CD4-positive, alpha-beta T cell treated with Interleukin-6 for 4 hours (primary cell): ENCODE results near the gene FAM174B.

Experiments
- DNase-seq: peaks from one replicate; pipeline ENCODE4 v3.0.0-alpha.2; 2020; ENCODE audit warnings: mixed read lengths

The FAM174B gene

GRCh38 chr15:92655178-92655995 lies at the start of gene FAM174B:
FAM174B (minus strand) TSS chr15:92655775.
- DNase-seq, result peak; percentile 54

- no peak for DNase-seq
Observed at GRCh38 chr15:92696096-92696495, 40.5 kb upstream of the FAM174B start.

GRCh38 chr15:92693691-92694331 lies 38.2 kb upstream of the FAM174B start:
- DNase-seq, result no peak

- DNase-seq, result no peak
Observed at GRCh38 chr15:92690395-92690794, 34.8 kb upstream of the FAM174B start.

GRCh38 chr15:92687746-92688145 lies 32.2 kb upstream of the FAM174B start:
- DNase-seq, result no peak

- no peak for DNase-seq
Observed at GRCh38 chr15:92687195-92687602, 31.6 kb upstream of the FAM174B start.

GRCh38 chr15:92683511-92683834 lies 27.9 kb upstream of the FAM174B start:
- DNase-seq, result no peak

GRCh38 chr15:92682741-92683510 lies 27.4 kb upstream of the FAM174B start:
- no peak for DNase-seq

- no peak for DNase-seq
Observed at GRCh38 chr15:92681141-92681631, 25.6 kb upstream of the FAM174B start.

- DNase-seq, result no peak
Observed at GRCh38 chr15:92677999-92678398, 22.4 kb upstream of the FAM174B start.

GRCh38 chr15:92676561-92676960 lies 21.0 kb upstream of the FAM174B start:
- no peak for DNase-seq

GRCh38 chr15:92675485-92675884 lies 19.9 kb upstream of the FAM174B start:
- DNase-seq, result no peak

GRCh38 chr15:92674347-92674746 lies 18.8 kb upstream of the FAM174B start:
- DNase-seq, result no peak

- DNase-seq, result no peak
Observed at GRCh38 chr15:92672102-92672501, 16.5 kb upstream of the FAM174B start.

GRCh38 chr15:92671406-92671805 lies 15.8 kb upstream of the FAM174B start:
- DNase-seq, result no peak

- no peak for DNase-seq
Observed at GRCh38 chr15:92670621-92671020, 15.0 kb upstream of the FAM174B start.

GRCh38 chr15:92669432-92669831 lies 13.9 kb upstream of the FAM174B start:
- no peak for DNase-seq

GRCh38 chr15:92668620-92669019 lies 13.0 kb upstream of the FAM174B start:
- DNase-seq, result no peak

GRCh38 chr15:92667970-92668485 lies 12.5 kb upstream of the FAM174B start:
- no peak for DNase-seq

GRCh38 chr15:92667287-92667904 lies 11.8 kb upstream of the FAM174B start:
- no peak for DNase-seq

GRCh38 chr15:92666780-92667179 lies 11.2 kb upstream of the FAM174B start:
- no peak for DNase-seq

- DNase-seq, result no peak
Observed at GRCh38 chr15:92665100-92665555, 9.6 kb upstream of the FAM174B start.
